WTC11 (cell line): ENCODE results near the gene SLC25A45. TPM values are rescaled to one million over a fixed set of nuclear protein-coding genes. Genes with fewer than 3 reads are reported as not detected.

Source experiments
- ATAC-seq: fragments of 200-7000 bp; cut with Tn5 transposase; 2 replicates; pipeline ENCODE4 v1.10.0; 2021; ENCODE audit warnings: mild to moderate bottlenecking, moderate library complexity
- CTCF ChIA-PET: fragments of 300-600 bp; sonication (Branson Sonifier 250); formaldehyde crosslinking; loops from one replicate; lab custom pipeline; 2021; ENCODE audit warnings: antibody characterized with exemption; lab: Charles Lee
- POLR2A ChIA-PET: fragments of 350-600 bp; sonication (Branson Sonifier 250); formaldehyde crosslinking; loops from one replicate; lab custom pipeline; 2021; ENCODE audit warnings: antibody characterized with exemption; lab: Charles Lee
- DNase-seq: peaks from one replicate; pipeline ENCODE4 v3.0.0; 2021; ENCODE audit warnings: low spot score
- H3K27ac Mint-ChIP-seq: 2 replicates; pipeline ENCODE4 v1.8.0; 2021; ENCODE audit warnings: mixed read lengths
- H3K27me3 Mint-ChIP-seq: 2 replicates; pipeline ENCODE4 v1.8.0; 2021; ENCODE audit warnings: low read depth, mild to moderate bottlenecking, moderate library complexity, mixed read lengths
- H3K36me3 Mint-ChIP-seq: 2 replicates; pipeline ENCODE4 v1.8.0; 2021; ENCODE audit warnings: mixed read lengths
- H3K4me1 Mint-ChIP-seq: 2 replicates; pipeline ENCODE4 v1.8.0; 2022; ENCODE audit warnings: mixed read lengths
- H3K4me3 Mint-ChIP-seq: 2 replicates; pipeline ENCODE4 v1.8.0; 2021; ENCODE audit warnings: mild to moderate bottlenecking, moderate library complexity, mixed read lengths
- H3K9me3 Mint-ChIP-seq: 2 replicates; pipeline ENCODE4 v1.8.0; 2021; ENCODE audit warnings: mixed read lengths
- EMX1 ChIP-seq: fragments of 250-450 bp; sonication (Bioruptor Pico); IDR thresholded peaks from 2 replicates; pipeline ENCODE4 v1.8.0; 2021; ENCODE audit warnings: mild to moderate bottlenecking
- ESRRA ChIP-seq: sonication (generic); formaldehyde crosslinking; IDR thresholded peaks from 2 replicates; pipeline ENCODE4 v1.8.1; 2022; ENCODE audit warnings: mild to moderate bottlenecking, missing genetic modification reagents, borderline replicate concordance
- FOXJ3 ChIP-seq: sonication (generic); formaldehyde crosslinking; IDR thresholded peaks from 2 replicates; pipeline ENCODE4 v1.9.0; 2021; ENCODE audit warnings: missing genetic modification reagents, mild to moderate bottlenecking, borderline replicate concordance
- FOXP1 ChIP-seq: sonication (generic); formaldehyde crosslinking; IDR thresholded peaks from 2 replicates; pipeline ENCODE4 v1.8.0; 2022; ENCODE audit warnings: missing genetic modification reagents, mild to moderate bottlenecking, moderate library complexity, borderline replicate concordance
- RELA ChIP-seq: sonication (generic); formaldehyde crosslinking; IDR thresholded peaks from 2 replicates; pipeline ENCODE4 v1.8.1; 2022; ENCODE audit warnings: missing genetic modification reagents, mild to moderate bottlenecking, borderline replicate concordance
- TEAD1 ChIP-seq: sonication (generic); formaldehyde crosslinking; IDR thresholded peaks from 2 replicates; pipeline ENCODE4 v1.8.0; 2022; ENCODE audit warnings: mild to moderate bottlenecking, missing genetic modification reagents
- ZNF121 ChIP-seq: sonication (generic); formaldehyde crosslinking; IDR thresholded peaks from 2 replicates; pipeline ENCODE4 v1.8.0; 2023; ENCODE audit warnings: missing genetic modification reagents
- ZNF423 ChIP-seq: fragments of 250-450 bp; sonication (Bioruptor Pico); IDR thresholded peaks from 2 replicates; pipeline ENCODE4 v2.1.2; 2022; ENCODE audit warnings: mild to moderate bottlenecking, moderate library complexity
- total RNA-seq: library from RNA; stranded (reverse); gene quantifications from 3 replicates; pipeline ENCODE4 v1.2.3, GENCODE V29; 2021
- TF ChIP-seq, protein P1 (sequence below): sonication (generic); formaldehyde crosslinking; IDR thresholded peaks from 2 replicates; pipeline ENCODE4 v1.8.0; 2022; ENCODE audit warnings: mild to moderate bottlenecking, missing genetic modification reagents
- TF ChIP-seq, protein P2 (sequence below): sonication (generic); formaldehyde crosslinking; IDR thresholded peaks from 2 replicates; pipeline ENCODE4 v1.8.1; 2023; ENCODE audit warnings: mild to moderate bottlenecking, missing genetic modification reagents
- TF ChIP-seq, protein P3 (sequence below): sonication (generic); formaldehyde crosslinking; IDR thresholded peaks from 2 replicates; pipeline ENCODE4 v1.8.0; 2022; ENCODE audit warnings: mild to moderate bottlenecking, missing genetic modification reagents
- TF ChIP-seq, protein P4 (sequence below): sonication (generic); formaldehyde crosslinking; IDR thresholded peaks from 2 replicates; pipeline ENCODE4 v1.8.0; 2023; ENCODE audit warnings: mild to moderate bottlenecking, missing genetic modification reagents

Gene SLC25A45
- total RNA-seq, 1 experiment from 2014 or later = 1.7 TPM

DNA sequence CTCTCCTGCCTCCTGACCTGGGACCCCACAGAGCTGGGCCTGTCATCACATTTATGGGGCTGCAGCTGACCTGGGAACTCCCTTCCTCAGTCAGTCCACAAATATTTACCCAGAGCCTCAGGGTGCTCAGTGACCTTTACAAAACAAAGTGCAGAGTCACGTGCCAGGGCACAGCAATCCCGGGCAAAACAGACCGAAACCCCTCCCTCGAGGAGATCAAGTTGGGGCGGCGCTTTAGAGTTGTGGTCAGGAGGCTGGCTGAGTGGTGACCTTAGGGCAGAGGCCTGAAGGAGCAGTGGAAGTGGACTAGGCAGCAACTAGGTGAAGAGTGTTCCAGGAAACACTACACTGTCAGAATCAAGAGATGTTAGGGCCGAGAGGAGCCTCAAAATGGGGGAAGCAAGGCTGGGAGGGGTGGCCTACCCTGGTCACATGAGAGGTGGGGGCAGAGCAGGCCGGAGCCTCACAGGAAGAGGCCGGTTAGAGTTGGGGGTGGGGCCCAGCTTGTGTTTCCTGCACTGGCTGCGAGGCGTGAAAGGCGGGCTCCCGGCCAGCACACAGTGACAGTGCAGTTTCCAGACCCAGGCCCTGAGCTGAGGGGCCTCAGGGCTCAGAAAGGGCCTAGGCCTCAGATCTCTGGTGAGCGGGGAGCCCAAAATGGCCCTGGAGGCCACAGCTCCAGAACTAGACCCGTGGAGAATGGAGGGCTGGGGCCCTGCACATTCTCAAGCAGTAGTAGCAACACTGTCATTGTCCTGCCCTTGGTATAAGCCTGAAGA, 36.4 kb upstream of the SLC25A45 start (continued):
- TF ChIP-seq, protein P1, sequence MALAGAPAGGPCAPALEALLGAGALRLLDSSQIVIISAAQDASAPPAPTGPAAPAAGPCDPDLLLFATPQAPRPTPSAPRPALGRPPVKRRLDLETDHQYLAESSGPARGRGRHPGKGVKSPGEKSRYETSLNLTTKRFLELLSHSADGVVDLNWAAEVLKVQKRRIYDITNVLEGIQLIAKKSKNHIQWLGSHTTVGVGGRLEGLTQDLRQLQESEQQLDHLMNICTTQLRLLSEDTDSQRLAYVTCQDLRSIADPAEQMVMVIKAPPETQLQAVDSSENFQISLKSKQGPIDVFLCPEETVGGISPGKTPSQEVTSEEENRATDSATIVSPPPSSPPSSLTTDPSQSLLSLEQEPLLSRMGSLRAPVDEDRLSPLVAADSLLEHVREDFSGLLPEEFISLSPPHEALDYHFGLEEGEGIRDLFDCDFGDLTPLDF (CRISPR knock-in tag) = no peak
- TF ChIP-seq, protein P2, sequence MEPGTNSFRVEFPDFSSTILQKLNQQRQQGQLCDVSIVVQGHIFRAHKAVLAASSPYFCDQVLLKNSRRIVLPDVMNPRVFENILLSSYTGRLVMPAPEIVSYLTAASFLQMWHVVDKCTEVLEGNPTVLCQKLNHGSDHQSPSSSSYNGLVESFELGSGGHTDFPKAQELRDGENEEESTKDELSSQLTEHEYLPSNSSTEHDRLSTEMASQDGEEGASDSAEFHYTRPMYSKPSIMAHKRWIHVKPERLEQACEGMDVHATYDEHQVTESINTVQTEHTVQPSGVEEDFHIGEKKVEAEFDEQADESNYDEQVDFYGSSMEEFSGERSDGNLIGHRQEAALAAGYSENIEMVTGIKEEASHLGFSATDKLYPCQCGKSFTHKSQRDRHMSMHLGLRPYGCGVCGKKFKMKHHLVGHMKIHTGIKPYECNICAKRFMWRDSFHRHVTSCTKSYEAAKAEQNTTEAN = peak; percentile 87; the same call in 1 of the 2 replicates
- TF ChIP-seq TEAD1 (CRISPR knock-in tag) (peak; percentile 62; the same call in 1 of the 2 replicates), FOXJ3 (no peak), FOXP1 (CRISPR knock-in tag) (peak; percentile 92; the same call in 1 of the 2 replicates), ESRRA (CRISPR knock-in tag) (0 out of 2 replicates have a peak, but pooled peaks have one; percentile 50), RELA (CRISPR knock-in tag) (peak; percentile 62; the same call in 1 of the 2 replicates), EMX1 (no peak), ZNF423 (CRISPR knock-in tag) (peak; percentile 54; the same call in 1 of the 2 replicates)
- TF ChIP-seq, protein P3, sequence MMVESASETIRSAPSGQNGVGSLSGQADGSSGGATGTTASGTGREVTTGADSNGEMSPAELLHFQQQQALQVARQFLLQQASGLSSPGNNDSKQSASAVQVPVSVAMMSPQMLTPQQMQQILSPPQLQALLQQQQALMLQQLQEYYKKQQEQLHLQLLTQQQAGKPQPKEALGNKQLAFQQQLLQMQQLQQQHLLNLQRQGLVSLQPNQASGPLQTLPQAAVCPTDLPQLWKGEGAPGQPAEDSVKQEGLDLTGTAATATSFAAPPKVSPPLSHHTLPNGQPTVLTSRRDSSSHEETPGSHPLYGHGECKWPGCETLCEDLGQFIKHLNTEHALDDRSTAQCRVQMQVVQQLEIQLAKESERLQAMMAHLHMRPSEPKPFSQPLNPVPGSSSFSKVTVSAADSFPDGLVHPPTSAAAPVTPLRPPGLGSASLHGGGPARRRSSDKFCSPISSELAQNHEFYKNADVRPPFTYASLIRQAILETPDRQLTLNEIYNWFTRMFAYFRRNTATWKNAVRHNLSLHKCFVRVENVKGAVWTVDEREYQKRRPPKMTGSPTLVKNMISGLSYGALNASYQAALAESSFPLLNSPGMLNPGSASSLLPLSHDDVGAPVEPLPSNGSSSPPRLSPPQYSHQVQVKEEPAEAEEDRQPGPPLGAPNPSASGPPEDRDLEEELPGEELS (CRISPR knock-in tag) = peak; percentile 72; the same call in 1 of the 2 replicates

DNA sequence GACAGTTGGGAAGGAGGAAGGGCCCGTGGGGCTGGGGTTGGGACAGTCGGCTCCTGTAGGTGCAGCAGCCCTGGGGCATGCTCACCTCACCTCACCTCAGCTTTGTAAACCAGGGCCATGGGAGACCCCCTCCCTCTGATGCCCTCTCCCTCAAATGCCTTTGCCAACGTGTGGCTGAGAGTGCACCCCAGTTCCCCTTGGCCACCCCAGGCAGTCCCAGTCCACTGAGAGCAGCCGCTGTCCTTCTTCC, 35.9 kb upstream of the SLC25A45 start:
- peaks cover 71% of the 10 kb centered on the region for H3K4me1 Mint-ChIP-seq
- CTCF ChIA-PET = interaction anchor here (1.0 to 12.8 kb wide), 13 partner anchors 14 to 176 kb away, joined by 3 to 224 read pairs (median 7); partner anchors contain the start of gene FAM89B
- no peak for ATAC-seq

More for the DNA sequence above, 35.9 kb upstream of the SLC25A45 start:
- Mint-ChIP-seq H3K27me3 (0 out of 2 replicates have a peak, but pooled peaks cover 2% of the 10 kb centered on the region), H3K4me3 (peak overlapping the region; percentile 3), H3K9me3 (no peaks in the 10 kb centered on the region), H3K27ac (peak overlapping the region; percentile 100), H3K36me3 (no peaks in the 10 kb centered on the region; the same call in 1 of the 2 replicates)
- POLR2A ChIA-PET = interaction anchor here (1.9 to 10.9 kb wide), 6 partner anchors 51 to 89 kb away, joined by 9 to 175 read pairs (median 38); partner anchors contain the start of gene MALAT1
- 0 out of 2 replicates have a peak, but pooled peaks have one; percentile 28 for TF ChIP-seq ZNF121
- TF ChIP-seq, protein P4, sequence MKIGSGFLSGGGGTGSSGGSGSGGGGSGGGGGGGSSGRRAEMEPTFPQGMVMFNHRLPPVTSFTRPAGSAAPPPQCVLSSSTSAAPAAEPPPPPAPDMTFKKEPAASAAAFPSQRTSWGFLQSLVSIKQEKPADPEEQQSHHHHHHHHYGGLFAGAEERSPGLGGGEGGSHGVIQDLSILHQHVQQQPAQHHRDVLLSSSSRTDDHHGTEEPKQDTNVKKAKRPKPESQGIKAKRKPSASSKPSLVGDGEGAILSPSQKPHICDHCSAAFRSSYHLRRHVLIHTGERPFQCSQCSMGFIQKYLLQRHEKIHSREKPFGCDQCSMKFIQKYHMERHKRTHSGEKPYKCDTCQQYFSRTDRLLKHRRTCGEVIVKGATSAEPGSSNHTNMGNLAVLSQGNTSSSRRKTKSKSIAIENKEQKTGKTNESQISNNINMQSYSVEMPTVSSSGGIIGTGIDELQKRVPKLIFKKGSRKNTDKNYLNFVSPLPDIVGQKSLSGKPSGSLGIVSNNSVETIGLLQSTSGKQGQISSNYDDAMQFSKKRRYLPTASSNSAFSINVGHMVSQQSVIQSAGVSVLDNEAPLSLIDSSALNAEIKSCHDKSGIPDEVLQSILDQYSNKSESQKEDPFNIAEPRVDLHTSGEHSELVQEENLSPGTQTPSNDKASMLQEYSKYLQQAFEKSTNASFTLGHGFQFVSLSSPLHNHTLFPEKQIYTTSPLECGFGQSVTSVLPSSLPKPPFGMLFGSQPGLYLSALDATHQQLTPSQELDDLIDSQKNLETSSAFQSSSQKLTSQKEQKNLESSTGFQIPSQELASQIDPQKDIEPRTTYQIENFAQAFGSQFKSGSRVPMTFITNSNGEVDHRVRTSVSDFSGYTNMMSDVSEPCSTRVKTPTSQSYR (CRISPR knock-in tag) = no peak
- DNase-seq = no peak
